Calu3 (cell line): Measurements from ENCODE around the gene DENR. TPM values are rescaled to one million over a fixed set of nuclear protein-coding genes. Genes with fewer than 3 reads are reported as not detected.
"Not testable (repeated sequence)": the region's sequence is repeated elsewhere in the genome, so short reads cannot be mapped to it uniquely, and the experiment has no call there.

ENCODE experiments used
- BruUV-seq: library from RNA; stranded (reverse); fragments of 400-500 nt; replicated peaks from 2 replicates; lab custom pipeline; 2021; lab: Mats Ljungman, UMichigan
- CTCF ChIA-PET: fragments of 300-600 bp; sonication (Branson Sonifier 250); formaldehyde crosslinking; loops from one replicate; lab custom pipeline; 2022; ENCODE audit warnings: antibody characterized with exemption; lab: Charles Lee
- DNase-seq: peaks from one replicate; pipeline ENCODE4 v3.0.0; 2022
- H3K27ac Mint-ChIP-seq: one replicate; pipeline ENCODE4 v1.8.0; 2022; ENCODE audit warnings: mixed read lengths; ENCODE audit not compliant: unreplicated experiment
- H3K27me3 Mint-ChIP-seq: one replicate; pipeline ENCODE4 v1.8.0; 2022; ENCODE audit warnings: mixed read lengths; ENCODE audit not compliant: unreplicated experiment
- H3K36me3 Mint-ChIP-seq: one replicate; pipeline ENCODE4 v1.8.0; 2022; ENCODE audit warnings: mild to moderate bottlenecking, moderate library complexity, mixed read lengths; ENCODE audit not compliant: insufficient read depth, unreplicated experiment
- H3K4me1 Mint-ChIP-seq: one replicate; pipeline ENCODE4 v1.8.0; 2022; ENCODE audit warnings: mild to moderate bottlenecking, low read depth, mixed read lengths; ENCODE audit not compliant: unreplicated experiment
- H3K4me3 Mint-ChIP-seq: one replicate; pipeline ENCODE4 v1.8.0; 2022; ENCODE audit warnings: mild to moderate bottlenecking, low read depth, moderate library complexity, mixed read lengths; ENCODE audit not compliant: unreplicated experiment
- H3K9me3 Mint-ChIP-seq: one replicate; pipeline ENCODE4 v1.8.0; 2022; ENCODE audit warnings: low read depth, mixed read lengths; ENCODE audit not compliant: unreplicated experiment
- CTCF ChIP-seq: fragments of 200-600 bp; IDR thresholded peaks from one replicate; pipeline ENCODE4 v1.8.0; 2022; ENCODE audit warnings: antibody characterized with exemption; ENCODE audit not compliant: unreplicated experiment
- intact Hi-C: fragments of 100-400 bp; cut with micrococcal nuclease; formaldehyde crosslinking; loops from one replicate; pipeline ENCODE4 v1.10.0; 2022; ENCODE audit not compliant: unreplicated experiment
- total RNA-seq: library from RNA; stranded (reverse); gene quantifications from 2 replicates; pipeline ENCODE4 v1.2.3, GENCODE V29; 2022

The DENR gene
- total RNA-seq, 1 experiment from 2014 or later, result 83.2 TPM

- CTCF ChIA-PET, result interaction anchor here (0.7 kb wide), 1 partner anchor 16 kb away, joined by 3 read pairs; no protein-coding TSS in a partner anchor
- no TSS peak for BruUV-seq
- no peak for DNase-seq
- H3K36me3 Mint-ChIP-seq, result no peaks in the 10 kb centered on the region
- no peaks in the 10 kb centered on the region for H3K4me1 Mint-ChIP-seq
- TF ChIP-seq CTCF, result no peak
- no peak overlapping the region for H3K4me3 Mint-ChIP-seq
- no peaks in the 10 kb centered on the region for H3K27me3 Mint-ChIP-seq
- intact Hi-C loops, result no loop called here
- H3K9me3 Mint-ChIP-seq, result no peaks in the 10 kb centered on the region
- H3K27ac Mint-ChIP-seq, result no peak overlapping the region
These were observed 8.6 kb upstream of the DENR start for GRCh38 chr12:122743895-122744525.

- no peaks in the 10 kb centered on the region for H3K27me3 Mint-ChIP-seq
- peaks cover 25% of the 10 kb centered on the region for H3K4me1 Mint-ChIP-seq
- CTCF ChIA-PET, result no interaction called here
- TF ChIP-seq CTCF, result no peak
- no TSS peak for BruUV-seq
- H3K4me3 Mint-ChIP-seq, result no peak overlapping the region
- peaks cover 6% of the 10 kb centered on the region for H3K36me3 Mint-ChIP-seq
- DNase-seq, result no peak
- intact Hi-C loops, result no loop called here
- H3K27ac Mint-ChIP-seq, result no peak overlapping the region
- peaks cover 3% of the 10 kb centered on the region for H3K9me3 Mint-ChIP-seq
These were observed 5.1 kb upstream of the DENR start for GRCh38 chr12:122747224-122748135.

- TF ChIP-seq CTCF, result no peak
- no peak for DNase-seq
- CTCF ChIA-PET, result interaction anchor here (0.7 to 1.2 kb wide), 3 partner anchors 31 to 112 kb away, joined by 3 to 4 read pairs (median 3); no protein-coding TSS in a partner anchor
- intact Hi-C loops, result no loop called here
- H3K9me3 Mint-ChIP-seq, result peaks cover 3% of the 10 kb centered on the region
- peaks cover 29% of the 10 kb centered on the region for H3K36me3 Mint-ChIP-seq
- no peak overlapping the region for H3K27ac Mint-ChIP-seq
- no peaks in the 10 kb centered on the region for H3K27me3 Mint-ChIP-seq
- peaks cover 38% of the 10 kb centered on the region for H3K4me1 Mint-ChIP-seq
- no peak overlapping the region for H3K4me3 Mint-ChIP-seq
- no TSS peak for BruUV-seq
These were observed 2.9 kb upstream of the DENR start for GRCh38 chr12:122749569-122750332.

- H3K27me3 Mint-ChIP-seq, H3K9me3 Mint-ChIP-seq, DNase-seq, intact Hi-C loops, BruUV-seq: not testable (repeated sequence)
- Mint-ChIP-seq H3K36me3 (peaks cover 41% of the 10 kb centered on the region), H3K27ac (peak overlapping the region; percentile 99), H3K4me3 (peak overlapping the region; percentile 98), H3K4me1 (peaks cover 46% of the 10 kb centered on the region)
- CTCF ChIA-PET, result interaction anchor here (0.7 kb wide), 1 partner anchor 30 kb away, joined by 3 read pairs; no protein-coding TSS in a partner anchor
These were observed 1.7 kb upstream of the DENR start for GRCh38 chr12:122750781-122751515.
